Erythroblast (primary cell): ENCODE measurements around the gene ANKRD13D.

Source experiments
- GATA1 ChIP-seq: IDR thresholded peaks from 2 replicates; pipeline ENCODE4 v1.6.1; 2011; ENCODE audit warnings: low read depth, mild to moderate bottlenecking, control low read depth, low read length, moderate library complexity
- POLR2A ChIP-seq: IDR thresholded peaks from 2 replicates; pipeline ENCODE4 v1.6.1; 2011; ENCODE audit warnings: mild to moderate bottlenecking, low read length

DNA sequence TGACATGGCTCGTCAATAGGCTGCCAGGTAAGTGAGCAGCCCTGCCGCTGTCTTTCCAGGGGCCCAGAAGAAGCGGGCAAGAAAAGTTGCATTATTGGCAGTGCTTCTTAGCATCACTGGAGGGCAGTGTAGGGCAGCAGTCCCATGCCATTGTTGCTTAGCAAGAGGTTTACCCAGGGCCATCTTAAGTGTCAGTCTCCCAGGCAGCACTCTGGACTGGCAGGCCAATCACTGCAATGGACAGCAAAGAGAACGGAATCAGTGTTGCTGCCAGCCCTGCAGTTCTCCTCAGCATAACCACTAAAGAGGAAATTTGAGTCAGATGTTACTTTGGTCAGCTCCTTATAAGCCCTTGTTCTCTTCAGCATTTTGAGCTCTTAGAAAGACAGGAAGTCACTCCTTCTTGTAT is 36.3 kb upstream of the ANKRD13D start:
- TF ChIP-seq POLR2A (no peak), GATA1 (no peak)
